ENCODE results near the gene GLB1L3.

DNA sequence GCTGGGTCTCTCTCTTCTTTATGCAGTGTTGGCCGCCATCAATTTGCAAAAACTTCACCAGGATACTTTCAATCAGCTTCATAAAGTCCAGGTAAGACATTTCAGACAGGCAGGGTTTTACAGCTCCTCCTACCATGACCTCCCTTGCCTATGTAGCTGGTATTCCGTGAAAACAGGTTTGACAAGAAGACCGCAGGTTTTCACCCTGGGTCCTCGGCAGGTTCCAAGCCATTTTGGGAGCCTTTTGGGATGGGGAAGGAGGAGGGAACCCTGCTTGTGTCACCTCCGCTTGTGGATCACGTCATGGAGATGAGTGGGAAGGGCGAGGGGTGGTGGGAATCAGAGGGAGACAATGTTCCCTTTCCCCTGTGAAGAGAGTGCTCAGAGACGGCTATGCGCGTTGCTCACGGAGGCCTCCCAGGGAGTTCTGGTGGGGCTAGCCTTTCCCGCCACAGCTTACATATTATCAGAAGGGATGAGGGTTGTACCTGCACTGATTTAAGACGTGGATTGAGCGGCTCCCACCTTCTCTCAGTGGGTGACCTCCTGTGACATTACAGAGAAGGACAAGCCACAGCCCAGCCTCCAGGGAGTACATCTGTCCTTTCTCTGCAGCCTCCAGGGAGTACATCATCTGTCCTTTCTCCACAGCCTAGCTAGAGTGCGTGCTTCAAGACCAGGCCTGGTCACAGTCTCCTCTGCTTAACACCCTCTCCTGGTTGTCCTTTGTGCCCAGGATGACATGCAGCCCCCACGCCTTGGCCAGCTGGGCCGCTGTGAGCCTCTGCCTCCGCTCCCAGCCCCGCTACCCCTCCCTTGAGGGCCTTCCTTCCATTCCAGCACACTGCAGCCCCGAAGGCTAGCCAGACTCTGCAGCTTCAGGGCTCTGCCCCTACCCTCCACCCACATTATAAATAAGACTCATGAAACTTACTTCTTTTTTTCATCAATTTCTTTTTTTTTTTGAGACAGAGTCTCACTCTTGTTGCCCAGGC is 17.2 kb downstream of the GLB1L3 start:
- TF ChIP-seq EP300 (IDR thresholded peaks at IDR 0.05) (no peak), POLR2AphosphoS5 (IDR thresholded peaks at IDR 0.05) (no peak), POLR2A (IDR thresholded peaks at IDR 0.05) (no peak)
- TF ChIP-seq, protein P1, sequence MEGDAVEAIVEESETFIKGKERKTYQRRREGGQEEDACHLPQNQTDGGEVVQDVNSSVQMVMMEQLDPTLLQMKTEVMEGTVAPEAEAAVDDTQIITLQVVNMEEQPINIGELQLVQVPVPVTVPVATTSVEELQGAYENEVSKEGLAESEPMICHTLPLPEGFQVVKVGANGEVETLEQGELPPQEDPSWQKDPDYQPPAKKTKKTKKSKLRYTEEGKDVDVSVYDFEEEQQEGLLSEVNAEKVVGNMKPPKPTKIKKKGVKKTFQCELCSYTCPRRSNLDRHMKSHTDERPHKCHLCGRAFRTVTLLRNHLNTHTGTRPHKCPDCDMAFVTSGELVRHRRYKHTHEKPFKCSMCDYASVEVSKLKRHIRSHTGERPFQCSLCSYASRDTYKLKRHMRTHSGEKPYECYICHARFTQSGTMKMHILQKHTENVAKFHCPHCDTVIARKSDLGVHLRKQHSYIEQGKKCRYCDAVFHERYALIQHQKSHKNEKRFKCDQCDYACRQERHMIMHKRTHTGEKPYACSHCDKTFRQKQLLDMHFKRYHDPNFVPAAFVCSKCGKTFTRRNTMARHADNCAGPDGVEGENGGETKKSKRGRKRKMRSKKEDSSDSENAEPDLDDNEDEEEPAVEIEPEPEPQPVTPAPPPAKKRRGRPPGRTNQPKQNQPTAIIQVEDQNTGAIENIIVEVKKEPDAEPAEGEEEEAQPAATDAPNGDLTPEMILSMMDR (IDR thresholded peaks at IDR 0.05) = no peak
